GM23248 (cell line): ENCODE measurements around the gene ANKRD18B. TPM values are rescaled to one million over a fixed set of nuclear protein-coding genes. Genes with fewer than 3 reads are reported as not detected.
"Not testable (repeated sequence)": the region's sequence is repeated elsewhere in the genome, so short reads cannot be mapped to it uniquely, and the experiment has no call there.

Experiments
- DNase-seq: peaks from one replicate; pipeline ENCODE4 v3.0.0-alpha.2; 2015
- H2AFZ ChIP-seq: fragments of 200-600 bp; sonication (generic); 2 replicates; pipeline ENCODE4 v1.6.1; 2016; ENCODE audit warnings: antibody characterized with exemption
- H3F3A ChIP-seq: fragments of 200-600 bp; sonication (generic); 2 replicates; pipeline ENCODE4 v1.6.1; 2016; ENCODE audit warnings: mild to moderate bottlenecking, antibody characterized with exemption, mixed run types; ENCODE audit not compliant: insufficient read depth
- H3K27ac ChIP-seq: fragments of 200-600 bp; sonication (generic); 2 replicates; pipeline ENCODE4 v1.5.1; 2016; ENCODE audit warnings: mild to moderate bottlenecking
- H3K27me3 ChIP-seq: fragments of 200-600 bp; sonication (generic); replicated peaks from 2 replicates; pipeline ENCODE4 v1.6.1; 2016; ENCODE audit warnings: mild to moderate bottlenecking; ENCODE audit not compliant: insufficient read depth
- H3K36me3 ChIP-seq: fragments of 200-600 bp; sonication (generic); 2 replicates; pipeline ENCODE4 v1.6.1; 2016; ENCODE audit warnings: low read depth, mild to moderate bottlenecking
- H3K4me1 ChIP-seq: fragments of 200-600 bp; sonication (generic); 2 replicates; pipeline ENCODE4 v1.6.1; 2016; ENCODE audit warnings: mild to moderate bottlenecking; ENCODE audit not compliant: insufficient read depth
- H3K4me2 ChIP-seq: fragments of 200-600 bp; sonication (generic); one replicate; pipeline ENCODE4 v1.6.1; 2016; ENCODE audit warnings: mild to moderate bottlenecking; ENCODE audit not compliant: unreplicated experiment
- H3K4me3 ChIP-seq: fragments of 200-600 bp; sonication (generic); 2 replicates; pipeline ENCODE4 v1.5.1; 2016; ENCODE audit warnings: mild to moderate bottlenecking
- H3K79me2 ChIP-seq: fragments of 200-600 bp; sonication (generic); 2 replicates; pipeline ENCODE4 v1.6.1; 2016; ENCODE audit warnings: mild to moderate bottlenecking; ENCODE audit not compliant: insufficient read depth
- H3K9ac ChIP-seq: fragments of 200-600 bp; sonication (generic); 2 replicates; pipeline ENCODE4 v1.6.1; 2016; ENCODE audit warnings: mild to moderate bottlenecking
- H3K9me2 ChIP-seq: fragments of 200-600 bp; sonication (generic); 2 replicates; pipeline ENCODE4 v1.6.1; 2016; ENCODE audit warnings: mixed run types, mild to moderate bottlenecking, moderate library complexity; ENCODE audit not compliant: insufficient read depth
- H3K9me3 ChIP-seq: fragments of 200-600 bp; sonication (generic); one replicate; pipeline ENCODE4 v1.6.1; 2017; ENCODE audit warnings: low read depth
- H4K20me1 ChIP-seq: fragments of 200-600 bp; sonication (generic); 2 replicates; pipeline ENCODE4 v1.6.0; 2016; ENCODE audit not compliant: insufficient read depth
- EZH2 ChIP-seq: fragments of 200-600 bp; sonication (generic); IDR thresholded peaks from 2 replicates; pipeline ENCODE4 v1.6.1; 2018; ENCODE audit warnings: antibody characterized with exemption, mild to moderate bottlenecking; ENCODE audit not compliant: insufficient read depth, poor library complexity, severe bottlenecking
- EZH2phosphoT487 ChIP-seq: fragments of 200-600 bp; sonication (generic); IDR thresholded peaks from 2 replicates; pipeline ENCODE4 v1.6.1; 2018; ENCODE audit warnings: antibody characterized with exemption, moderate library complexity, mild to moderate bottlenecking, low read depth; ENCODE audit not compliant: insufficient read depth
- WGBS, 2 experiments: methylation state at CpG; one replicate each; pipeline ENCODE4 v1.1.6; 2015 to 2017; ENCODE audit warnings: low lambda C conversion rate in 2 of 2, low coverage in 1 of 2; ENCODE audit errors: missing lambda C conversion rate in 2 of 2; 5-methylcytosine and 5-hydroxymethylcytosine counted together
- in situ Hi-C: fragments of 300-500 bp; cut with MboI; formaldehyde crosslinking; loops from 2 replicates; pipeline ENCODE4 v1.15.0; 2020
- polyA plus RNA-seq: library from polyadenylated mRNA; unstranded; fragments of >200 nt; fragmentation: Nextera tagmentation; extraction: Ambion mirVana; gene quantifications from 2 replicates; pipeline ENCODE4 v1.2.1, GENCODE V29; 2016
- total RNA-seq: library from RNA; depleted of rRNA; stranded (reverse); fragments of >200 nt; shearing (Covaris generic); gene quantifications from 2 replicates; pipeline ENCODE4 v1.2.3, GENCODE V29; 2014

ANKRD18B gene
- total and polyA plus RNA-seq, 2 experiments from 2014 or later: 0.11 to 0.74 TPM

DNA sequence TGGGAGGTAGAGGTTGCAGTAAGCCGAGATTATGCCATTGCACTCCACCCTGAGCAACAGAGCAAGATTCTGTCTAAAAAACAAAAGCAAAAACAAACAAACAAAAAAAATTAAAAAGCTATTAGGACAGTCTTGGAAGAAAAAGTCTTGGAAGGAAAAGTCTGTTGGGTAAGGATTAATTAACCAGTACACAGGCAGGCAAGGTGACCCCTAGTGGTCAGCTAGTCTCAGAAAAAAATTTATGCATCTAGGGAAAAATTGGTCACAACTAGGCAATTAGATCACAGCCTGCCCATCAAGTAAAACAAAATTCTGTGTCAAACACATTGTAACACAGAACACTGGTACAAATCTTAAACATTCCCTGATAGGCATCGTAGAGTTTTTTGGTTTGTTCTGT is 6.7 kb upstream of the ANKRD18B start:
- 62 to 69% methylated on average over 2 of the region's 2 CpGs for WGBS, 2 experiments
- Histone ChIP-seq H2AFZ (no peak overlapping the region), H3K36me3 (no peaks in the 10 kb centered on the region), H3K9me2 (no peaks in the 10 kb centered on the region), H3K9ac (peak overlapping the region; percentile 40; the same call in 1 of the 2 replicates), H3K79me2 (no peaks in the 10 kb centered on the region), H3K4me2 (no peak overlapping the region), H3K27ac (peak overlapping the region; percentile 66), H3F3A (peaks cover 10% of the 10 kb centered on the region; the same call in 1 of the 2 replicates), H3K27me3 (no peaks in the 10 kb centered on the region), H4K20me1 (no peaks in the 10 kb centered on the region), H3K4me1 (peaks cover 6% of the 10 kb centered on the region), H3K9me3 (no peaks in the 10 kb centered on the region), H3K4me3 (no peak overlapping the region)
- in situ Hi-C loops: no loop called here
- DNase-seq: peak; percentile 82
- no peak for TF ChIP-seq EZH2
- TF ChIP-seq EZH2phosphoT487: no peak

DNA sequence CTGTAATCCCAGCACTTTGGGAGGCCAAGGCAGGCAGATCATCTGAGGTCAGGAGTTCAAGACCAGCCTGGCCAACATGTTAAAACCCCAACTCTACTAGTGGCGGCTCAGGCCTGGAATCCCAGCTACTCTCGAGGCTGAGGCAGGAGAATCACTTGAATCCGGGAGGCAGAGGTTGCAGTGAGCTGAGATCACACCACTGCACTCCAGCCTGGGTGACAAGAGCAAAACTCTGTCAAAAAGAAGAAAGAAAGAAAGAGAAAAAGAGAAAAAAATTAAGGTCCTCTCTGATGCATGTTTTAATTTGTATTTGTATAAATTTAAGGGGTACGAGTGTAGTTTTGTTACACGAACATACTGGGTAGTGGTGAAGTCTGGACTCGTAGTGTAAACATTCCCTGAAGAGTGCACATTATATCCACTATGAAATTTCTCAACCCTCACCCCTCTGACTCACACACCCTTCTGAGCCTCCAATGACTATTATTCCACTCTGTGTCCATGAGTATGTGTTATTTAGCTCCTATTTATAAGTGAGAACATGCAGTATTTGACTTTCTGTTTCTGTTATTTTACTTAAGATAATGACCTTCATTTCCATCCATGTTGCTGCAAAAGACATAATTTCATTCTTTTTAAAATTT is 6.0 kb upstream of the ANKRD18B start:
- 19 to 23% methylated on average over 6 of the region's 6 CpGs for WGBS, 2 experiments
- H3K9me3 ChIP-seq: not testable (repeated sequence)
- peak overlapping the region; percentile 66 for H3K27ac ChIP-seq

GRCh38 chr9:33521861-33522260 is 2.2 kb upstream of the ANKRD18B start:
- H2AFZ ChIP-seq, H3K9me3 ChIP-seq, H4K20me1 ChIP-seq, H3F3A ChIP-seq, H3K79me2 ChIP-seq, H3K9me2 ChIP-seq, H3K36me3 ChIP-seq, in situ Hi-C loops, H3K27me3 ChIP-seq, DNase-seq, H3K27ac ChIP-seq, H3K4me3 ChIP-seq, H3K9ac ChIP-seq, H3K4me2 ChIP-seq, H3K4me1 ChIP-seq: not testable (repeated sequence)
- WGBS, 2 experiments: 38 to 42% methylated on average over 6 of the region's 6 CpGs

More for the DNA sequence above, 6.0 kb upstream of the ANKRD18B start:
- H3K36me3 ChIP-seq, H3K79me2 ChIP-seq, H2AFZ ChIP-seq, H3K4me1 ChIP-seq, H3F3A ChIP-seq, H4K20me1 ChIP-seq, H3K4me3 ChIP-seq, H3K9me2 ChIP-seq, H3K27me3 ChIP-seq, in situ Hi-C loops: not testable (repeated sequence)
- Histone ChIP-seq H3K4me2 (peak overlapping the region; percentile 43), H3K9ac (peak overlapping the region; percentile 40; the same call in 1 of the 2 replicates)
- DNase-seq: peak; percentile 87

DNA sequence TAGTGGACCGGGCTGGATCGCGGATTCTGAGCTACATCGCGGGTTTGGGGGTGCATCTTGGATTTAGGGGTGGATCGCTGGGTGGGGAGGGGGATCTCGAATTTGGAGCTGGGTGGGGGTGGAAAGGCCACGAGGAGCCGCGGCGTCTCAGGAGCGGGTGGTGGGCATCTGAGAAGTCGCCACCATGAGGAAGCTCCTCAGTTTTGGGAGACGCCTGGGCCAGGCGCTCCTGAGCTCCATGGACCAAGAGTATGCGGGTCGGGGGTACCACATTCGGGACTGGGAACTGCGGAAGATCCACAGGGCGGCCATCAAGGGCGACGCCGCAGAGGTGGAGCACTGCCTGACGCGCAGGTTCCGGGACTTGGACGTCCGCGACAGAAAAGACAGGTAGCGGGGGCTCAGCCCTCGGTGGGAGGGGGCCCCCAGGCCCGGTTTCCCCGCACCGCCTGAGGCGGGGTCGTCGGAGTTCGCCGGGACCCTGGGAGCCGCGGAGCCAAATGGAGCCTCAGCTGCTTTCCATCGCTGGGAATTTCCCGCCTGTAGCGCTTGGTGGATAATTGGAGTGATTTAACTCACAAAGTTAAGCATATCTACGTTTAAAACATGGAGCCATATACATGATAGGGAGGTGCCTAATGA is 376 bp downstream of the ANKRD18B start:
- H3K27me3 ChIP-seq: peaks cover 14% of the 10 kb centered on the region; the same call in 1 of the 2 replicates
- H3K4me1 ChIP-seq: no peaks in the 10 kb centered on the region
- in situ Hi-C loops: no loop called here
- H3K79me2 ChIP-seq: no peaks in the 10 kb centered on the region
- H3F3A ChIP-seq: no peaks in the 10 kb centered on the region; the same call in 1 of the 2 replicates
- H3K4me2 ChIP-seq: peak overlapping the region; percentile 72
- no peaks in the 10 kb centered on the region for H3K9me2 ChIP-seq
- WGBS, 2 experiments: 2 to 4% methylated on average over 27 to 45 of the region's 45 CpGs
- peak overlapping the region; percentile 81 for H2AFZ ChIP-seq
- H3K9ac ChIP-seq: peak overlapping the region; percentile 78
- no peak for TF ChIP-seq EZH2phosphoT487
- TF ChIP-seq EZH2: no peak
- no peaks in the 10 kb centered on the region for H3K36me3 ChIP-seq
- DNase-seq: peak; percentile 28
- peak overlapping the region; percentile 73 for H3K4me3 ChIP-seq
- H4K20me1 ChIP-seq: no peaks in the 10 kb centered on the region
- H3K27ac ChIP-seq: no peak overlapping the region
- no peaks in the 10 kb centered on the region for H3K9me3 ChIP-seq

DNA sequence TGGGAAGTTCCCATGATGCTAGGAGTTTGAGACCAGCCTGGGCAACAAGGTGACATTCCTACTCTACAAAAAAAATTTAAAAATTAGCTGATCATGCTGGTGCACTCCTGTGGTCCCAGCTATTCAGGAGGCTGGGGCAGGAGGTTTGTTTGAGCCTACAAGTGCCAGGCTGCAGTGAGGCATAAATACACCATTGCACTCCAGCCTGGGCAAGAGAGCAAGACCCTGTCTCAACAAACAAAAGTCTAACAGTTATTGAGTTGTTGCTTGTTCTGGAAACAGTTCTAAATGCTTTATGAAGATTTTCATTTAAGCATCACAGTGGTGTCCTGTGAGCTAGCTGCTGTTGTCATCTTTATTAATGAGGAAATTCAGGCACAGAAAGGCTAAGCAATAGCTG is 4.0 kb downstream of the ANKRD18B start:
- H3K27me3 ChIP-seq: peaks cover 15% of the 10 kb centered on the region; the same call in 1 of the 2 replicates
- H3K27ac ChIP-seq, H3K36me3 ChIP-seq, H4K20me1 ChIP-seq, H3K79me2 ChIP-seq, H3F3A ChIP-seq, H3K9ac ChIP-seq, H3K4me1 ChIP-seq, H3K4me3 ChIP-seq, in situ Hi-C loops, H3K4me2 ChIP-seq, H3K9me3 ChIP-seq, H3K9me2 ChIP-seq, DNase-seq, H2AFZ ChIP-seq: not testable (repeated sequence)

- H3K4me1 ChIP-seq, H3K79me2 ChIP-seq, H3K9ac ChIP-seq, H3K4me3 ChIP-seq, H3K27ac ChIP-seq, H3K36me3 ChIP-seq, in situ Hi-C loops, H2AFZ ChIP-seq, H4K20me1 ChIP-seq, H3K9me2 ChIP-seq, H3K9me3 ChIP-seq, H3K27me3 ChIP-seq, H3K4me2 ChIP-seq, DNase-seq, H3F3A ChIP-seq: not testable (repeated sequence)
- 41 to 50% methylated on average over 3 of the region's 3 CpGs for WGBS, 2 experiments
Measured at GRCh38 chr9:33533958-33534357, 9.9 kb downstream of the ANKRD18B start.
